Measurements from ENCODE around the gene ARF4. TPM values are rescaled to one million over a fixed set of nuclear protein-coding genes. Genes with fewer than 3 reads are reported as not detected.
"Not testable (repeated sequence)": the region's sequence is repeated elsewhere in the genome, so short reads cannot be mapped to it uniquely, and the experiment has no call there.

Gene ARF4
- 10 to 100 TPM; 53.7 to 96.9 (median 83.9) TPM for total RNA-seq

DNA sequence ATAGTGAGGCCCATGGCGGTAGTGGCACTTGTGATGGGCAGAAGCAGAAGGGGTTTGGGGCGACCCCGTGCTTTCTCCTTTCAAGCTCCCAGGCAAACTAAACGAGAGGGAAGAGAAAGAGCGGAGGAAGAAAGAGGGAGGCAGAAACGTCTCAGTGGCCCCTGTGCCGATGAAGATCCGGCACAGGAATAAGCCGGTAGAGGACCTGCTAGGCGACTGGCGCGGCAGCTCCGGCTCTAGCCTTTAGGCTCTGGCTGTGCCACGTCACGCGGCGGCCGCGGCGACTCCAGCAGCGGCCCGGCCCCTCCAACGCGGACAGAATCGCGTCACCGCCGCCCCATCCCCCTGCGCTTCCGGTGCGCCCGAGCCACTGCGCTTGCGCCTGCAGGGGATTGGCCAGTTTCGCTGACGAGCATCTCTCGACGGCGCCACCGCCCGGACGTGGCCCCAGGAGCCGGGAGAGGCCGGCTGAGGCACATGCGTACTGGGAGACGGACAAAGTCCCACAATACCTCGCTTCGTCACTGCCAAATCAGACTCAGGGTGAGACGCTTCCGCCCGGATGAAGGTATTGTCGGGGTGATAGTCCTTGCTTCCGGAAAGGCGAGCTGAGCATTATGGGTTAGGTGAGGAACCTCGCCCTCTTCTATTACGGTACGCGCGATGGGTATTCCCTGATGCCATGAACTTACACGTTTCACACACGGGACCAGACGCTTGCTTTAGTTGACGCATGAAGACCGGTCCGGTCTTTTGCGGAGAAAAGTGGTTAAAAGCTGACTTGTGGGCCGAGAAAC is at the start of gene ARF4:
Gene ARF4 (minus strand): TSS at position 218 of the 797 bp plus-strand sequence. CDS start 204 bp downstream, at position 14.
- H3K27ac ChIP-seq, result peak within 1 kb of the TSS; percentile 88 to 99 (median 96)
- DNase-seq (ENCODE audit: low spot score in 2 of 2), result peak; percentile 97 to 98
- H3K27me3 ChIP-seq, result no peaks in the 10 kb centered on the region
- H3K9me3 ChIP-seq, result no peaks in the 10 kb centered on the region
- H3K4me3 ChIP-seq, result peak within 1 kb of the TSS; percentile 75 to 94 (median 86)
- H3K4me1 ChIP-seq, result peaks cover 0 to 51% (median 29%) of the 10 kb centered on the region in 4 donors
- H3K36me3 ChIP-seq, result peaks cover 0 to 14% (median 0%) of the 10 kb centered on the region in 3 donors
- peak; percentile 96 to 98 for TF ChIP-seq POLR2A (IDR thresholded peaks at IDR 0.05)
- TF ChIP-seq EP300 (IDR thresholded peaks at IDR 0.05), result peak; percentile 96 to 99
- TF ChIP-seq, protein P1, sequence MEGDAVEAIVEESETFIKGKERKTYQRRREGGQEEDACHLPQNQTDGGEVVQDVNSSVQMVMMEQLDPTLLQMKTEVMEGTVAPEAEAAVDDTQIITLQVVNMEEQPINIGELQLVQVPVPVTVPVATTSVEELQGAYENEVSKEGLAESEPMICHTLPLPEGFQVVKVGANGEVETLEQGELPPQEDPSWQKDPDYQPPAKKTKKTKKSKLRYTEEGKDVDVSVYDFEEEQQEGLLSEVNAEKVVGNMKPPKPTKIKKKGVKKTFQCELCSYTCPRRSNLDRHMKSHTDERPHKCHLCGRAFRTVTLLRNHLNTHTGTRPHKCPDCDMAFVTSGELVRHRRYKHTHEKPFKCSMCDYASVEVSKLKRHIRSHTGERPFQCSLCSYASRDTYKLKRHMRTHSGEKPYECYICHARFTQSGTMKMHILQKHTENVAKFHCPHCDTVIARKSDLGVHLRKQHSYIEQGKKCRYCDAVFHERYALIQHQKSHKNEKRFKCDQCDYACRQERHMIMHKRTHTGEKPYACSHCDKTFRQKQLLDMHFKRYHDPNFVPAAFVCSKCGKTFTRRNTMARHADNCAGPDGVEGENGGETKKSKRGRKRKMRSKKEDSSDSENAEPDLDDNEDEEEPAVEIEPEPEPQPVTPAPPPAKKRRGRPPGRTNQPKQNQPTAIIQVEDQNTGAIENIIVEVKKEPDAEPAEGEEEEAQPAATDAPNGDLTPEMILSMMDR (IDR thresholded peaks at IDR 0.05), result peak in 4 of 5 experiments; percentile 9 to 69 (median 44)
- WGBS, 2 donors, result 0 to 1% methylated on average over 40 to 67 of the region's 67 CpGs

DNA sequence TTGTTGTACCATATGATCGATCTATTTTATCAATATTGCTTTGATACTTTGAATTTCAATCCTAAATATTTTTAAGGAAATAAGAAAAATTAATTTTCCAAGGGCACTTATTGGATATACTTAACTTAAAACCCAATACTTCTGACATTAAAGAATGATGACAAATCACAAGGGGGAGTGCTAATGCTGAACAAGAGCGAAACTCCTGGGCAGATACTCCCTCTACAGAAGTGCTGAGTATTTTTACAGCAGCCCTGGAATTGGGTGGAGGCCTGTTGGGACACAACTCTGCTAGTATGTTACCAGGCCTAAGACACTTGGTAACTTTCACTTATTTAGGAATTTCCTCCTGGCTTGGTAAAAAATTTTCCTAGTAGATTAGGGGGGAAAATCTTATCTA is 49.6 kb upstream of the ARF4 start:
- TF ChIP-seq, protein P1 (IDR thresholded peaks at IDR 0.05), result peak in 2 of 5 experiments; percentile 16 to 25
- TF ChIP-seq POLR2A (IDR thresholded peaks at IDR 0.05), result no peak
- TF ChIP-seq EP300 (IDR thresholded peaks at IDR 0.05), result peak in 1 of 2 donors; percentile 16
- Histone ChIP-seq H3K27ac (peak overlapping the region in 1 of 4 donors; percentile 10), H3K27me3 (no peaks in the 10 kb centered on the region), H3K4me1 (peaks cover 0 to 5% (median 0%) of the 10 kb centered on the region in 4 donors), H3K9me3 (peaks cover 0 to 16% (median 0%) of the 10 kb centered on the region in 4 donors), H3K4me3 (no peak overlapping the region), H3K36me3 (peaks cover 4 to 85% (median 4%) of the 10 kb centered on the region in 3 donors)
- DNase-seq (ENCODE audit: low spot score in 2 of 2), result peak in 1 of 2 donors; percentile 23
- 79 to 84% methylated on average over 2 of the region's 2 CpGs for WGBS, 2 donors

DNA sequence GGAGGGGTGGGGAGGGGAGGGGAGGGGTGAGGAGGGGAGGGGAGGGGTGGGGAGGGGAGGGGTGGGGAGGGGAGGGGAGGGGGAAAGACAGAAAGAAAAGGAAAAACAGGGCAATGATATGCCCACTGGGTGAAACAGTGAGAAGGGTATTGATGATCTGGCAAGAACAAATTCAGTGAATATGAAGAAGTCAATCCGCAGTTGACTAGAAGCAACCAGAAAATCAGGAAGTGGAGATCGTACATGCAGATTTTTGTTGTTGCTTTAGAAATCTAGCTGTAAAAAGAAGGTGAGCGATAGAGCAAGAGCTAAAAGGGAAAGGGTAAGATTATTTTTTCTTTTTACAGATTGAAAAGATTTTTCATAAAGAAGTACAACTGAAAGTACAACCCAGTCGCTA is 47.6 kb upstream of the ARF4 start:
- no peak for DNase-seq (ENCODE audit: low spot score in 2 of 2)
- 89 to 93% methylated on average over 4 of the region's 4 CpGs for WGBS, 2 donors
- Histone ChIP-seq H3K27me3 (no peaks in the 10 kb centered on the region), H3K27ac (no peak overlapping the region), H3K4me1 (peaks cover 0 to 5% (median 0%) of the 10 kb centered on the region in 4 donors), H3K4me3 (no peak overlapping the region), H3K36me3 (peaks cover 4 to 84% (median 12%) of the 10 kb centered on the region in 3 donors), H3K9me3 (peaks cover 0 to 16% (median 0%) of the 10 kb centered on the region in 4 donors)
- TF ChIP-seq POLR2A (IDR thresholded peaks at IDR 0.05) (no peak), EP300 (IDR thresholded peaks at IDR 0.05) (no peak)
- TF ChIP-seq, protein P1 (IDR thresholded peaks at IDR 0.05), result no peak

DNA sequence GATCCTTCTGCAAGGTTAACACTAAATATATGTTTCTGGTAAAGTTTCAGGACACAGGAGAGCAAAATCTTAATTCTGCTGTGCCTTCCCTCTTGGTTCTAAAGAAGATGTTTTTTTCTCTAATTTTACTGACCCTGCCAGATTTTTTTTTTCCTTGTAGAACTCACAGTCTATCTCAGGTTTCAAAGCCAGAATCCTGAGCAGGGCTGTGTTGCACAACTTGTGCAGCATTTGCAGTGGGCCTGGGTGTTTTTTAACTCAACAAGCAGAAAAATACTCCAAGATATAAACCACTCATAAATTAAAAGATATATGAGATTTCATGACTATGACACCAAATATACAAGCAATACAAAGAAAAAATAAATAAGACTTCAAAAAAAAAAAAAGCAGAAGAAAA is 40.2 kb upstream of the ARF4 start:
- H3K36me3 ChIP-seq, result peaks cover 0 to 83% (median 26%) of the 10 kb centered on the region in 3 donors
- no peaks in the 10 kb centered on the region for H3K4me1 ChIP-seq
- no peak overlapping the region for H3K27ac ChIP-seq

DNA sequence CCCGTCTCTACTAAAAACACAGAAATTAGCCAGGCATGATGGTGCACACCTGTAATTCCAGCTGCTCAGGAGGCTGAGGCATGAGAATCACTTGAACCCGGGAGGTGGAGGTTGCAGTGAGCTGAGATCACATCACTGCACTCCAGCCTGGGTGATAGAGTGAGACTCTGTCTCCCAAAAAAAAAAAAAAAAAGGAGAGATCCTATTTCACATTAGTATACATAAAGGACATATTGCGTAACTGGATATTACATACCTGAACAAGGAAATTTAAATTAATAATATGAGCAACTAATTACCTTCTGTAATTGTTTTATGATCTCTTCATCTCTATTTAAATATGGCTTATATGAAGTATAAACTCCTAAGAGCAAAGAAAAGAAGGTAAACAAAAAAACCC is 37.1 kb upstream of the ARF4 start:
- peaks cover 0 to 82% (median 20%) of the 10 kb centered on the region in 3 donors for H3K36me3 ChIP-seq
- 92 to 96% methylated on average over 3 of the region's 3 CpGs for WGBS, 2 donors
- H3K27ac ChIP-seq; H3K9me3 ChIP-seq; DNase-seq (ENCODE audit: low spot score in 2 of 2); H3K4me1 ChIP-seq; H3K27me3 ChIP-seq; H3K4me3 ChIP-seq: not testable (repeated sequence)

More for the DNA sequence above, 40.2 kb upstream of the ARF4 start:
- TF ChIP-seq POLR2A (IDR thresholded peaks at IDR 0.05), result no peak
- no peak for TF ChIP-seq EP300 (IDR thresholded peaks at IDR 0.05)
- TF ChIP-seq, protein P1 (IDR thresholded peaks at IDR 0.05), result no peak
- Histone ChIP-seq H3K27me3 (no peaks in the 10 kb centered on the region), H3K4me3 (no peak overlapping the region), H3K9me3 (no peaks in the 10 kb centered on the region)
- DNase-seq (ENCODE audit: low spot score in 2 of 2), result no peak
